GM12878 (cell line): ENCODE data around the gene HPSE2. TPM values are rescaled to one million over a fixed set of nuclear protein-coding genes. Genes with fewer than 3 reads are reported as not detected.

Experiments used
- ATAC-seq: fragments of 200-7000 bp; cut with Tn5 transposase; 3 replicates; pipeline ENCODE4 v1.9.1; 2020; ENCODE audit warnings: mild to moderate bottlenecking, moderate library complexity
- BruUV-seq: library from RNA; stranded (reverse); fragments of 400-500 nt; replicated peaks from 2 replicates; lab custom pipeline; 2021; lab: Mats Ljungman, UMichigan
- CTCF ChIA-PET: fragments of 300-600 bp; sonication (Branson Sonifier 250); formaldehyde crosslinking; extraction: SDS; loops from one replicate; lab custom pipeline; 2021; ENCODE audit warnings: inconsistent platforms; lab: Yijun Ruan, JAX
- POLR2A ChIA-PET: fragments of 350-600 bp; formaldehyde crosslinking; extraction: SDS; loops from one replicate; lab custom pipeline; 2021; ENCODE audit warnings: inconsistent platforms; lab: Charles Lee
- RAD21 ChIA-PET: fragments of 300-600 bp; sonication (Branson Sonifier 250); formaldehyde crosslinking; loops from one replicate; lab custom pipeline; 2023; ENCODE audit warnings: antibody characterized with exemption; ENCODE audit not compliant: unreplicated experiment; lab: Charles Lee
- SMC1A ChIA-PET: fragments of 300-600 bp; sonication (Branson Sonifier 250); formaldehyde crosslinking; loops from one replicate; lab custom pipeline; 2023; ENCODE audit not compliant: unreplicated experiment, uncharacterized antibody; lab: Charles Lee
- DNase-seq: peaks from one replicate; pipeline ENCODE4 v3.0.0-alpha.2; 2011; ENCODE audit warnings: low read depth, low spot score
- FAIRE-seq: peaks from 3 replicates; lab custom pipeline; 2011; peaks lifted over from hg19 to GRCh38; lab: Jason Lieb, UNC
- H2AFZ ChIP-seq: 2 replicates; pipeline ENCODE4 v1.6.0; 2011; ENCODE audit warnings: low read depth, low read length, control low read depth; ENCODE audit not compliant: control insufficient read depth
- H3K27ac ChIP-seq: 2 replicates; pipeline ENCODE4 v1.5.1; 2011; ENCODE audit warnings: control low read depth; ENCODE audit not compliant: control insufficient read depth, insufficient read depth
- H3K27me3 ChIP-seq, 2 experiments: replicated peaks in 1 of 2; 2 replicates each; pipeline versions ENCODE4 v1.6.0 to v1.6.1; 2011; ENCODE audit warnings: low read length in 1 of 2; ENCODE audit not compliant: control insufficient read depth in 2 of 2, insufficient read depth in 2 of 2
- H3K36me3 ChIP-seq, 2 experiments: 2 replicates each; pipeline ENCODE4 v1.5.1; 2011; ENCODE audit warnings: low read length in 1 of 2; ENCODE audit not compliant: control insufficient read depth in 2 of 2, insufficient read depth in 2 of 2
- H3K4me1 ChIP-seq: 2 replicates; pipeline ENCODE4 v1.6.1; 2011; ENCODE audit warnings: mild to moderate bottlenecking, low read length, moderate library complexity, mixed read lengths; ENCODE audit not compliant: control insufficient read depth, insufficient read depth
- H3K4me2 ChIP-seq: 2 replicates; pipeline ENCODE4 v1.6.0; 2011; ENCODE audit warnings: control low read depth; ENCODE audit not compliant: control insufficient read depth, insufficient read depth
- H3K4me3 ChIP-seq: fragments of 200-600 bp; sonication (generic); 2 replicates; pipeline ENCODE4 v1.5.1; 2016
- H3K79me2 ChIP-seq: 2 replicates; pipeline ENCODE4 v1.6.0; 2011; ENCODE audit warnings: low read length; ENCODE audit not compliant: control insufficient read depth, insufficient read depth
- H3K9ac ChIP-seq: 2 replicates; pipeline ENCODE4 v1.8.0; 2011; ENCODE audit warnings: low read length, control low read depth, mixed read lengths; ENCODE audit not compliant: control insufficient read depth, insufficient read depth
- H3K9me3 ChIP-seq: replicated peaks from 3 replicates; pipeline ENCODE4 v1.5.1; 2011; ENCODE audit warnings: mild to moderate bottlenecking, low read length; ENCODE audit not compliant: control insufficient read depth, insufficient read depth
- H4K20me1 ChIP-seq: 2 replicates; pipeline ENCODE4 v1.6.0; 2011; ENCODE audit not compliant: control insufficient read depth, insufficient read depth
- ASH2L ChIP-seq: fragments of 300-600, 200-600 bp; sonication (generic); IDR thresholded peaks from 2 replicates; pipeline ENCODE4 v1.6.1; 2017; ENCODE audit warnings: low read depth, mild to moderate bottlenecking, borderline replicate concordance
- HDGF ChIP-seq: fragments of 450-650 bp; IDR thresholded peaks from 2 replicates; pipeline ENCODE4 v1.6.1; 2016; ENCODE audit warnings: antibody characterized with exemption
- JUND ChIP-seq: IDR thresholded peaks from 2 replicates; pipeline ENCODE4 v1.6.1; 2012; ENCODE audit warnings: low read depth, mild to moderate bottlenecking, low read length, improper control_type of control experiment, moderate library complexity
- MEF2A ChIP-seq: IDR thresholded peaks from 2 replicates; pipeline ENCODE4 v1.6.1; 2011; ENCODE audit warnings: low read depth, mild to moderate bottlenecking, low read length, moderate library complexity; ENCODE audit not compliant: insufficient read depth
- MXI1 ChIP-seq: fragments of 150-350 bp; IDR thresholded peaks from 2 replicates; pipeline ENCODE4 v1.6.1; 2011; ENCODE audit warnings: low read depth, mild to moderate bottlenecking, inconsistent platforms, low read length, improper control_type of control experiment
- PML ChIP-seq: IDR thresholded peaks from 2 replicates; pipeline ENCODE4 v1.6.1; 2012; ENCODE audit warnings: low read length, inconsistent platforms
- POLR2AphosphoS2 ChIP-seq: IDR thresholded peaks from 2 replicates; pipeline ENCODE4 v1.6.1; 2011; ENCODE audit warnings: low read depth, mild to moderate bottlenecking, low read length, improper control_type of control experiment, moderate library complexity
- RUNX3 ChIP-seq: IDR thresholded peaks from 2 replicates; pipeline ENCODE4 v1.6.1; 2012; ENCODE audit warnings: low read length, inconsistent platforms
- SIN3A ChIP-seq: IDR thresholded peaks from 2 replicates; pipeline ENCODE4 v1.6.1; 2012; ENCODE audit warnings: low read depth, low read length, improper control_type of control experiment
- SMARCA5 ChIP-seq: fragments of 450-650 bp; IDR thresholded peaks from 2 replicates; pipeline ENCODE4 v1.6.1; 2017; ENCODE audit warnings: mild to moderate bottlenecking
- SPI1 ChIP-seq: IDR thresholded peaks from 2 replicates; pipeline ENCODE4 v1.6.1; 2011; ENCODE audit warnings: low read depth, mild to moderate bottlenecking, low read length, moderate library complexity, borderline replicate concordance; ENCODE audit not compliant: insufficient read depth
- SREBF1 ChIP-seq: IDR thresholded peaks from 2 replicates; pipeline ENCODE4 v1.6.1; 2012; ENCODE audit warnings: mild to moderate bottlenecking, low read length
- STAT1 ChIP-seq: fragments of 450-650 bp; conservative IDR thresholded peaks from 2 replicates; pipeline ENCODE4 v1.6.1; 2014; ENCODE audit warnings: antibody characterized with exemption, mild to moderate bottlenecking
- TBL1XR1 ChIP-seq: IDR thresholded peaks from 2 replicates; pipeline ENCODE4 v1.6.1; 2012; ENCODE audit warnings: low read depth, low read length, improper control_type of control experiment
- WGBS: methylation state at CpG from one replicate; pipeline ENCODE4 v1.1.6; 2016; ENCODE audit warnings: low lambda C conversion rate; ENCODE audit not compliant: insufficient replicate concordance, insufficient coverage; ENCODE audit errors: missing lambda C conversion rate; 5-methylcytosine and 5-hydroxymethylcytosine counted together
- in situ Hi-C: fragments of 300-500 bp; cut with MboI; formaldehyde crosslinking; loops from 9 replicates; pipeline ENCODE4 v1.14.3; 2018; ENCODE audit warnings: mixed read lengths
- intact Hi-C: fragments of 100-400 bp; cut with micrococcal nuclease; formaldehyde crosslinking; loops from one replicate; pipeline ENCODE4 v1.14.2; 2022; ENCODE audit not compliant: unreplicated experiment
- polyA plus RNA-seq, 11 experiments: library from polyadenylated mRNA; depleted of rRNA in 4 of 11; unstranded in 6 of 11; stranded (reverse) in 5 of 11; fragments of >200 nt; fragmentation: Nextera tagmentation in 4 of 11; fragmentation: Illumina TruSeq in 1 of 11; extraction: Ambion mirVana in 4 of 11; extraction: Trizol in 1 of 11; gene quantifications; 1 replicate in 1 of 11; 2 replicates in 10 of 11; pipeline versions ENCODE4 v1.2.1 to v1.2.3, GENCODE V29; 2011 to 2016; ENCODE audit warnings: inconsistent platforms in 2 of 11, missing spikeins in 2 of 11, low read depth in 1 of 11
- total RNA-seq, 4 experiments: library from RNA; depleted of rRNA in 3 of 4; stranded (reverse); fragments of >200 nt in 3 of 4; fragmentation: Illumina TruSeq in 1 of 4; extraction: Trizol in 1 of 4; gene quantifications; 2 replicates each; pipeline versions ENCODE4 v1.2.1 to v1.2.3, GENCODE V29; 2013 to 2021
- TF ChIP-seq, protein P1 (sequence below): IDR thresholded peaks from 2 replicates; pipeline ENCODE4 v1.6.1; 2012; ENCODE audit warnings: low read depth, low read length, improper control_type of control experiment
- TF ChIP-seq, protein P2 (sequence below): fragments of 450-650 bp; IDR thresholded peaks from 2 replicates; pipeline ENCODE4 v1.6.1; 2017; ENCODE audit warnings: antibody characterized with exemption, mild to moderate bottlenecking, moderate library complexity
- TF ChIP-seq, protein P3 (sequence below): fragments of 450-650 bp; IDR thresholded peaks from 2 replicates; pipeline ENCODE4 v1.6.1; 2014; ENCODE audit warnings: mild to moderate bottlenecking
- TF ChIP-seq, protein P4 (sequence below): fragments of 150-350 bp; IDR thresholded peaks from 2 replicates; pipeline ENCODE4 v1.6.1; 2014; ENCODE audit warnings: mild to moderate bottlenecking, low read depth, low read length

HPSE2 gene
- total and polyA plus RNA-seq, 10 of the 15 experiments (the other 5 are each of a cell fraction or from before 2014, with no cell fraction given): 0.06 TPM; not detected in 9

DNA sequence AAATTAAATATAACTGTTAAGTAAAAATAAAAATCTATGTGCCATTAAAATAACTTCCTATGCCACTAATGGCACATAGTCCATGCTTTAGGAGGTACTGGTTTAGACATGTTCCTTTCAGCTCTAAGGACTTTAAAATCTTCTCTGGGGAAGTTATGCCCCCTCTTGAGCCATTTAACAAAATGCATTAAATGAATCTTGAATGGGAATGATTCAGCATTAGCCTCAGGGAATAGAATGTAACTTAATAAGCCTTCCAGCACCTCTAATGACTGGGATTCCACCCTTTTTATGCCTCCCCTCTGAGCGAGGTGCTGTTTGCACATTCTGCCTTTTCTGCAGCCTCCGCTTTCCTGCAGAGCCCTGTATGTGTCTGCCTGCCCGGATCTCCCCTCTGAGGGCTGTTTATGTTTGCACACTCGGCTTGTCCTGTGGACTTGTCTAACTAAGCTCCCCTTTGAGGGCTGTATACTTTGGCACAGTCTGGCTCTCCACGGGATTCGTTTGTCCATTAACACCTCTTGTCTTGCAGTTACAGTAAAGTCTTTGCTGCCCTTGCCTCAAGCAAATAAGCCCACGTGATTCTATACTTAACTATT, 680.5 kb downstream of the HPSE2 start:
- no peak overlapping the region for H3K9ac ChIP-seq
- H3K36me3 ChIP-seq: no peaks in the 10 kb centered on the region
- H2AFZ ChIP-seq: no peak overlapping the region
- FAIRE-seq (no peak), DNase-seq (no peak), ATAC-seq (no peak)
- no TSS peak for BruUV-seq
- RAD21 ChIA-PET: no interaction called here
- H4K20me1 ChIP-seq: no peaks in the 10 kb centered on the region
- CTCF ChIA-PET: no interaction called here
- no peaks in the 10 kb centered on the region for H3K9me3 ChIP-seq
- H3K4me1 ChIP-seq: no peaks in the 10 kb centered on the region
- no peak for TF ChIP-seq JUND
- no peak for TF ChIP-seq POLR2AphosphoS2
- TF ChIP-seq, protein P1, sequence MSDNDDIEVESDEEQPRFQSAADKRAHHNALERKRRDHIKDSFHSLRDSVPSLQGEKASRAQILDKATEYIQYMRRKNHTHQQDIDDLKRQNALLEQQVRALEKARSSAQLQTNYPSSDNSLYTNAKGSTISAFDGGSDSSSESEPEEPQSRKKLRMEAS: no peak
- no peak for TF ChIP-seq ASH2L
- no peak for TF ChIP-seq MEF2A
- no peak for TF ChIP-seq MXI1
- no peak for TF ChIP-seq SREBF1
- TF ChIP-seq SIN3A: no peak
- TF ChIP-seq, protein P2, sequence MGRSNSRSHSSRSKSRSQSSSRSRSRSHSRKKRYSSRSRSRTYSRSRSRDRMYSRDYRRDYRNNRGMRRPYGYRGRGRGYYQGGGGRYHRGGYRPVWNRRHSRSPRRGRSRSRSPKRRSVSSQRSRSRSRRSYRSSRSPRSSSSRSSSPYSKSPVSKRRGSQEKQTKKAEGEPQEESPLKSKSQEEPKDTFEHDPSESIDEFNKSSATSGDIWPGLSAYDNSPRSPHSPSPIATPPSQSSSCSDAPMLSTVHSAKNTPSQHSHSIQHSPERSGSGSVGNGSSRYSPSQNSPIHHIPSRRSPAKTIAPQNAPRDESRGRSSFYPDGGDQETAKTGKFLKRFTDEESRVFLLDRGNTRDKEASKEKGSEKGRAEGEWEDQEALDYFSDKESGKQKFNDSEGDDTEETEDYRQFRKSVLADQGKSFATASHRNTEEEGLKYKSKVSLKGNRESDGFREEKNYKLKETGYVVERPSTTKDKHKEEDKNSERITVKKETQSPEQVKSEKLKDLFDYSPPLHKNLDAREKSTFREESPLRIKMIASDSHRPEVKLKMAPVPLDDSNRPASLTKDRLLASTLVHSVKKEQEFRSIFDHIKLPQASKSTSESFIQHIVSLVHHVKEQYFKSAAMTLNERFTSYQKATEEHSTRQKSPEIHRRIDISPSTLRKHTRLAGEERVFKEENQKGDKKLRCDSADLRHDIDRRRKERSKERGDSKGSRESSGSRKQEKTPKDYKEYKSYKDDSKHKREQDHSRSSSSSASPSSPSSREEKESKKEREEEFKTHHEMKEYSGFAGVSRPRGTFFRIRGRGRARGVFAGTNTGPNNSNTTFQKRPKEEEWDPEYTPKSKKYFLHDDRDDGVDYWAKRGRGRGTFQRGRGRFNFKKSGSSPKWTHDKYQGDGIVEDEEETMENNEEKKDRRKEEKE: no peak
- no peak for TF ChIP-seq RUNX3
- TF ChIP-seq SPI1: no peak
- TF ChIP-seq, protein P3, sequence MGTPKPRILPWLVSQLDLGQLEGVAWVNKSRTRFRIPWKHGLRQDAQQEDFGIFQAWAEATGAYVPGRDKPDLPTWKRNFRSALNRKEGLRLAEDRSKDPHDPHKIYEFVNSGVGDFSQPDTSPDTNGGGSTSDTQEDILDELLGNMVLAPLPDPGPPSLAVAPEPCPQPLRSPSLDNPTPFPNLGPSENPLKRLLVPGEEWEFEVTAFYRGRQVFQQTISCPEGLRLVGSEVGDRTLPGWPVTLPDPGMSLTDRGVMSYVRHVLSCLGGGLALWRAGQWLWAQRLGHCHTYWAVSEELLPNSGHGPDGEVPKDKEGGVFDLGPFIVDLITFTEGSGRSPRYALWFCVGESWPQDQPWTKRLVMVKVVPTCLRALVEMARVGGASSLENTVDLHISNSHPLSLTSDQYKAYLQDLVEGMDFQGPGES: no peak
- TF ChIP-seq STAT1: no peak
- TF ChIP-seq, protein P4, sequence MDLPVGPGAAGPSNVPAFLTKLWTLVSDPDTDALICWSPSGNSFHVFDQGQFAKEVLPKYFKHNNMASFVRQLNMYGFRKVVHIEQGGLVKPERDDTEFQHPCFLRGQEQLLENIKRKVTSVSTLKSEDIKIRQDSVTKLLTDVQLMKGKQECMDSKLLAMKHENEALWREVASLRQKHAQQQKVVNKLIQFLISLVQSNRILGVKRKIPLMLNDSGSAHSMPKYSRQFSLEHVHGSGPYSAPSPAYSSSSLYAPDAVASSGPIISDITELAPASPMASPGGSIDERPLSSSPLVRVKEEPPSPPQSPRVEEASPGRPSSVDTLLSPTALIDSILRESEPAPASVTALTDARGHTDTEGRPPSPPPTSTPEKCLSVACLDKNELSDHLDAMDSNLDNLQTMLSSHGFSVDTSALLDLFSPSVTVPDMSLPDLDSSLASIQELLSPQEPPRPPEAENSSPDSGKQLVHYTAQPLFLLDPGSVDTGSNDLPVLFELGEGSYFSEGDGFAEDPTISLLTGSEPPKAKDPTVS: no peak
- no peak for TF ChIP-seq HDGF
- TF ChIP-seq PML: no peak
- TF ChIP-seq TBL1XR1: no peak
- TF ChIP-seq SMARCA5: no peak
- TF ChIP-seq, all 136 proteins: peak for 0
- WGBS: 23% methylated on average over 7 of the region's 7 CpGs
- H3K27me3 ChIP-seq: no peaks in the 10 kb centered on the region
- in situ Hi-C loops: no loop called here
- no peak overlapping the region for H3K4me3 ChIP-seq
- no peaks in the 10 kb centered on the region for H3K79me2 ChIP-seq
- H3K4me2 ChIP-seq: no peak overlapping the region
- SMC1A ChIA-PET: interaction anchor here (0.5 kb wide), 1 partner anchor 194 kb away, joined by 3 read pairs; no protein-coding TSS in a partner anchor
- intact Hi-C loops: no loop called here
- no peak overlapping the region for H3K27ac ChIP-seq
- POLR2A ChIA-PET: no interaction called here
